GM19193 (cell line): ENCODE measurements around the gene ZNF446.
A peak's percentile ranks its signal among the peaks of the same experiment; 100 is the strongest.

Experiments
- POLR2A ChIP-seq: IDR thresholded peaks from 4 replicates; pipeline ENCODE4 v1.6.1; 2011; ENCODE audit not compliant: insufficient read depth, insufficient read length; ENCODE audit errors: extremely low read depth

Gene ZNF446

GRCh38 chr19:58497634-58498170, 21.6 kb downstream of the ZNF446 start:
- no peak for TF ChIP-seq POLR2A

GRCh38 chr19:58498316-58499020, 22.3 kb downstream of the ZNF446 start:
- TF ChIP-seq POLR2A: no peak

- peak; percentile 69 for TF ChIP-seq POLR2A
Observed at GRCh38 chr19:58499021-58499927, 23.1 kb downstream of the ZNF446 start.

GRCh38 chr19:58500242-58500641, 24.1 kb downstream of the ZNF446 start:
- TF ChIP-seq POLR2A: no peak

- no peak for TF ChIP-seq POLR2A
Observed at GRCh38 chr19:58509731-58510083, 33.6 kb downstream of the ZNF446 start.

GRCh38 chr19:58510084-58510862, 34.1 kb downstream of the ZNF446 start:
- no peak for TF ChIP-seq POLR2A

- TF ChIP-seq POLR2A: no peak
Observed at GRCh38 chr19:58511353-58512208, 35.4 kb downstream of the ZNF446 start, which contains the start of gene SLC27A5. Gene SLC27A5 (minus strand): TSS chr19:58511992. CDS start chr19:58511955, 37 bp downstream.

- TF ChIP-seq POLR2A: no peak
Observed at GRCh38 chr19:58513213-58513693, 37.1 kb downstream of the ZNF446 start.

GRCh38 chr19:58513694-58514563, 37.8 kb downstream of the ZNF446 start:
- peak; percentile 80 for TF ChIP-seq POLR2A

GRCh38 chr19:58514564-58515022, 38.4 kb downstream of the ZNF446 start:
- TF ChIP-seq POLR2A: no peak

GRCh38 chr19:58515259-58515658, 39.1 kb downstream of the ZNF446 start:
- TF ChIP-seq POLR2A: no peak

GRCh38 chr19:58516246-58516836, 40.2 kb downstream of the ZNF446 start:
- TF ChIP-seq POLR2A: no peak
